Keratinocyte (primary cell): Measurements from ENCODE around the gene LONP1. TPM values are rescaled to one million over a fixed set of nuclear protein-coding genes. Genes with fewer than 3 reads are reported as not detected.

ENCODE experiments used
- DNase-seq: peaks from one replicate; pipeline ENCODE4 v3.0.0-alpha.2; 2011; ENCODE audit warnings: low read depth, missing footprints, low spot score
- FAIRE-seq: peaks from 2 replicates; lab custom pipeline; 2011; peaks lifted over from hg19 to GRCh38; lab: Jason Lieb, UNC
- H2AFZ ChIP-seq: 2 replicates; pipeline ENCODE4 v1.6.0; 2012; ENCODE audit warnings: low read length, control low read depth, inconsistent platforms; ENCODE audit not compliant: control insufficient read depth
- H3K27ac ChIP-seq: 2 replicates; pipeline ENCODE4 v1.5.1; 2011; ENCODE audit warnings: low read length; ENCODE audit not compliant: control insufficient read depth, insufficient read depth
- H3K27me3 ChIP-seq: 3 replicates; pipeline ENCODE4 v1.6.0; 2011; ENCODE audit warnings: low read length; ENCODE audit not compliant: control insufficient read depth, insufficient read depth; ENCODE audit errors: extremely low read depth
- H3K36me3 ChIP-seq, 2 experiments: 2 replicates in 1 of 2; 3 replicates in 1 of 2; pipeline ENCODE4 v1.5.1; 2011; ENCODE audit warnings: low read length in 2 of 2, mild to moderate bottlenecking in 1 of 2; ENCODE audit not compliant: control insufficient read depth in 2 of 2, insufficient read depth in 2 of 2; ENCODE audit errors: extremely low read depth in 1 of 2
- H3K4me1 ChIP-seq: 3 replicates; pipeline ENCODE4 v1.5.1; 2011; ENCODE audit warnings: low read length; ENCODE audit not compliant: control insufficient read depth, insufficient read depth; ENCODE audit errors: extremely low read depth
- H3K4me2 ChIP-seq: 3 replicates; pipeline ENCODE4 v1.6.0; 2011; ENCODE audit warnings: low read depth, low read length; ENCODE audit not compliant: control insufficient read depth, insufficient read depth; ENCODE audit errors: extremely low read depth
- H3K4me3 ChIP-seq, 3 experiments: fragments of 200-600 bp in 1 of 3; sonication (generic) in 1 of 3; 2 replicates in 2 of 3; 3 replicates in 1 of 3; pipeline ENCODE4 v1.5.1; 2011 to 2016; ENCODE audit warnings: low read length in 3 of 3, mild to moderate bottlenecking in 3 of 3, control low read depth in 2 of 3, inconsistent platforms in 1 of 3, low read depth in 1 of 3, mixed read lengths in 1 of 3, mixed run types in 1 of 3, moderate library complexity in 1 of 3; ENCODE audit not compliant: control insufficient read depth in 2 of 3, insufficient read depth in 2 of 3; ENCODE audit errors: extremely low read depth in 1 of 3
- H3K79me2 ChIP-seq: 2 replicates; pipeline ENCODE4 v1.6.0; 2012; ENCODE audit warnings: low read length; ENCODE audit not compliant: control insufficient read depth, insufficient read depth
- H3K9ac ChIP-seq: 3 replicates; pipeline ENCODE4 v1.6.0; 2011; ENCODE audit warnings: low read length; ENCODE audit not compliant: control insufficient read depth, insufficient read depth; ENCODE audit errors: extremely low read depth
- H3K9me1 ChIP-seq: 3 replicates; pipeline ENCODE4 v1.6.0; 2011; ENCODE audit warnings: low read length; ENCODE audit not compliant: control insufficient read depth, insufficient read depth; ENCODE audit errors: extremely low read depth
- H3K9me3 ChIP-seq: 2 replicates; pipeline ENCODE4 v1.5.1; 2012; ENCODE audit warnings: low read depth, low read length; ENCODE audit not compliant: control insufficient read depth
- H4K20me1 ChIP-seq: 3 replicates; pipeline ENCODE4 v1.6.0; 2011; ENCODE audit warnings: low read length; ENCODE audit not compliant: control insufficient read depth, insufficient read depth; ENCODE audit errors: extremely low read depth
- CTCF ChIP-seq, 3 experiments: IDR thresholded peaks in 1 of 3; conservative IDR thresholded peaks in 1 of 3; optimal IDR thresholded peaks in 1 of 3; 2 replicates in 2 of 3; 3 replicates in 1 of 3; pipeline versions ENCODE3 to v1.5.1; 2011; ENCODE audit warnings: low read length in 3 of 3, mild to moderate bottlenecking in 3 of 3, moderate library complexity in 2 of 3, control low read depth in 1 of 3, inconsistent platforms in 1 of 3; ENCODE audit not compliant: insufficient read depth in 2 of 3; ENCODE audit errors: extremely low read depth in 1 of 3
- EZH2 ChIP-seq: IDR thresholded peaks from one replicate; pipeline ENCODE4 v1.6.1; 2012; ENCODE audit warnings: inconsistent platforms, mild to moderate bottlenecking, low read length, moderate library complexity
- dilution Hi-C: fragments of 300-500 bp; cut with MboI; formaldehyde crosslinking; loops from one replicate; pipeline ENCODE4 v1.7.0; 2020; ENCODE audit warnings: low sequenced_read_pairs; ENCODE audit not compliant: extremely low pct_ligation_motif_present
- polyA plus RNA-seq, 5 experiments: library from polyadenylated mRNA; depleted of rRNA in 3 of 5; stranded (reverse) in 3 of 5; stranded (forward) in 1 of 5; unstranded in 1 of 5; fragments of >200 nt; gene quantifications; 1 replicate in 1 of 5; 2 replicates in 3 of 5; 3 replicates in 1 of 5; pipeline versions ENCODE4 v1.2.1 to v1.2.3, GENCODE V29; 2011 to 2012; ENCODE audit warnings: missing spikeins in 2 of 5, low read depth in 1 of 5, low replicate concordance in 1 of 5

The LONP1 gene
- polyA plus RNA-seq, 1 donor (not counting 4 experiments of a cell fraction or from before 2014, with no cell fraction given) = 24.2 TPM

- Histone ChIP-seq H3K4me2 (no peak overlapping the region), H4K20me1 (peaks cover 4% of the 10 kb centered on the region), H3K79me2 (no peaks in the 10 kb centered on the region), H3K9me3 (no peaks in the 10 kb centered on the region), H3K36me3 (peaks cover 16 to 44% of the 10 kb centered on the region in 2 experiments), H3K4me1 (no peaks in the 10 kb centered on the region), H2AFZ (no peak overlapping the region), H3K27me3 (no peaks in the 10 kb centered on the region), H3K9ac (no peak overlapping the region), H3K9me1 (no peaks in the 10 kb centered on the region), H3K27ac (no peak overlapping the region), H3K4me3 (no peak overlapping the region)
- TF ChIP-seq EZH2 = no peak
- no peak for TF ChIP-seq CTCF (optimal IDR thresholded peaks at IDR 0.05 in 1 of 3, IDR thresholded peaks at IDR 0.05 in 1 of 3, conservative IDR thresholded peaks at IDR 0.05 in 1 of 3; ENCODE audit: extremely low read depth in 1 of 3, insufficient read depth in 2 of 3, low read length in 3 of 3)
- DNase-seq (no peak), FAIRE-seq (no peak)
- dilution Hi-C loops = no loop called here
Measured at GRCh38 chr19:5700455-5701092, 19.4 kb downstream of the LONP1 start.

GRCh38 chr19:5698635-5699422 lies 21.1 kb downstream of the LONP1 start:
- Histone ChIP-seq H3K4me1 (no peaks in the 10 kb centered on the region), H3K4me3 (no peak overlapping the region), H3K36me3 (peaks cover 12 to 49% of the 10 kb centered on the region in 2 experiments), H3K27me3 (no peaks in the 10 kb centered on the region), H4K20me1 (peaks cover 16% of the 10 kb centered on the region), H3K9ac (no peak overlapping the region), H3K27ac (no peak overlapping the region), H3K79me2 (peaks cover 15% of the 10 kb centered on the region), H3K4me2 (no peak overlapping the region), H2AFZ (no peak overlapping the region), H3K9me3 (no peaks in the 10 kb centered on the region), H3K9me1 (no peaks in the 10 kb centered on the region)
- no peak for DNase-seq
- dilution Hi-C loops = no loop called here
- no peak for FAIRE-seq
- TF ChIP-seq CTCF (optimal IDR thresholded peaks at IDR 0.05 in 1 of 3, IDR thresholded peaks at IDR 0.05 in 1 of 3, conservative IDR thresholded peaks at IDR 0.05 in 1 of 3; ENCODE audit: extremely low read depth in 1 of 3, insufficient read depth in 2 of 3, low read length in 3 of 3) (no peak), EZH2 (no peak)
